HG03378 (cell line): ENCODE data around the gene OPA3.
"Not testable (repeated sequence)": the region's sequence is repeated elsewhere in the genome, so short reads cannot be mapped to it uniquely, and the experiment has no call there.

ENCODE experiments used
- ATAC-seq: cut with Tn5 transposase; IDR thresholded peaks from one replicate; pipeline ENCODE4 v1.9.1; 2021; ENCODE audit warnings: mild to moderate bottlenecking, moderate library complexity; ENCODE audit not compliant: unreplicated experiment

OPA3 gene

GRCh38 chr19:45523642-45524256 is 60.9 kb downstream of the OPA3 start:
- peak; percentile 78 for ATAC-seq

GRCh38 chr19:45522010-45522941 is 62.3 kb downstream of the OPA3 start:
- no peak for ATAC-seq

DNA sequence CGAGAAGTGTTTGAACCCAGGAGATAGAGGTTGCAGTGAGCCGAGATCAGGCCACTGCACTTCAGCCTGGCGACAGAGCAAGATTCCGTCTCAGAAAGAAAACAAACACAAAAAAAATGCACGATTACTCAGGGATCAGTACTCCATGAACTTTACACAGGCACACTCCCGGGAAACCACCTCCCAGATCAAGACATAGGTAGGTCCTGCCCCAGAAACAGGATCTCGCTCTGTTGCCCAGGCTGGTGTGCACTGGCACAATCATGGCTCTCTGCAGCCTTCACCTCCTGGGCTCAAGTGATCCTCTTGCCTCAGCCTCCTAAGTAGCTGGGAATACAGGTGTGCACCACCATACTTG is 66.2 kb downstream of the OPA3 start:
- ATAC-seq, result no peak

DNA sequence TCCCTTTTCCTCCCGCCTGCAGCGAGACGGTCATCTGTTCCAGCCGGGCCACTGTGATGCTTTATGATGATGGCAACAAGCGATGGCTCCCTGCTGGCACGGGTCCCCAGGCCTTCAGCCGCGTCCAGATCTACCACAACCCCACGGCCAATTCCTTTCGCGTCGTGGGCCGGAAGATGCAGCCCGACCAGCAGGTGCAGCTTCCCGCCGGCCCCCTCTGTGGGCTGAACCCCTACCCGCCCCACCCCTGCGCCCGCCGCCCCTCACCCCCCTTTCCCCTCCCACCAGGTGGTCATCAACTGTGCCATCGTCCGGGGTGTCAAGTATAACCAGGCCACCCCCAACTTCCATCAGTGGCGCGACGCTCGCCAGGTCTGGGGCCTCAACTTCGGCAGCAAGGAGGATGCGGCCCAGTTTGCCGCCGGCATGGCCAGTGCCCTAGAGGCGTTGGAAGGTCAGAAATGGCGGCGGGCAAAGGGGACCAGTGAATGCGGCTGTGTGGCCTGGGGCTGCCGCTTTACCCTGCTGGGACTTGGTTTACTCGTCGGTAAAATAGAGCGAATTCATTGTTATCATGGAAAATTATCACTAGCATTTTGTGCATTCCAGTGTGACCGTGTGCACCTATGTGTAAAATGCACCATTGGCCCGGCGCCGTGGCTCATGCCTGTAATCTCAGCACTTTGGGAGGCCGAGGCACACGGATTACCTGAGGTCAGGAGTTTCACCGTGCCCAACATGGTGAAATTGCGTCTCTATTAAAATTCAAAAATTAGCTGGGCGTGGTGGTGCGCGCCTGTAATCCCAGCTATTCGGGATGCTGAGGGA is 66.7 kb downstream of the OPA3 start:
- ATAC-seq, result no peak

GRCh38 chr19:45517238-45517637 is 67.4 kb downstream of the OPA3 start:
- ATAC-seq, result no peak

DNA sequence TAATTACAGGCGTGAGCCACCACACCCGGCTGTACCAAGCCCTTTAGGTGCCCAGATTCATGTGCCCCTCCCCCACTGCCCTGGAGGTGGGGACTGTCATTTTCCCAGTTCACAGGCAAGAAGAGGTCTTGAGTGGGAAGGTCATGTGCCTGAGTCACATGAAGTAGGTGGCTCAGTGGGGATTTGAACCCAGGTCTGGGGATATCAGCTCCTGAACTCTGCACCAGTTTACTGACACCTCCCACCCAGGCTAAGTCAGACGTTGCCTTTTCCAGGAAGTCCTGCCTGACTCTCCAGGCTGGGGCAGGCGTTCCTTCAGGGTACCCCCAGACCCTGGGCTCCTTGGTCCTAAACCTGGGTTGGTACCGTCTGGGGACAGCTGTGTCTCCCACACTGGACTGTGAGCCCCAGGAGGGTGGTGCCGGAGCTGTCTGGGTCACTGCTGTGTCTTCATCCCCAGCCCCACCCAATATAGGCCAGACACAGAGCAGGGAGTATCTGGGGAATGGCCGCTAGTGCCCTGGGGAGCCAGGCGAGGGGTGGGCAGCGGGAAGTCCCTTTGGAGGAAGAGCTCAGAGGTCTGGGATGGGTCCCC is 68.7 kb downstream of the OPA3 start:
- no peak for ATAC-seq

- ATAC-seq, result no peak
Observed at GRCh38 chr19:45515081-45515624, 69.4 kb downstream of the OPA3 start.

DNA sequence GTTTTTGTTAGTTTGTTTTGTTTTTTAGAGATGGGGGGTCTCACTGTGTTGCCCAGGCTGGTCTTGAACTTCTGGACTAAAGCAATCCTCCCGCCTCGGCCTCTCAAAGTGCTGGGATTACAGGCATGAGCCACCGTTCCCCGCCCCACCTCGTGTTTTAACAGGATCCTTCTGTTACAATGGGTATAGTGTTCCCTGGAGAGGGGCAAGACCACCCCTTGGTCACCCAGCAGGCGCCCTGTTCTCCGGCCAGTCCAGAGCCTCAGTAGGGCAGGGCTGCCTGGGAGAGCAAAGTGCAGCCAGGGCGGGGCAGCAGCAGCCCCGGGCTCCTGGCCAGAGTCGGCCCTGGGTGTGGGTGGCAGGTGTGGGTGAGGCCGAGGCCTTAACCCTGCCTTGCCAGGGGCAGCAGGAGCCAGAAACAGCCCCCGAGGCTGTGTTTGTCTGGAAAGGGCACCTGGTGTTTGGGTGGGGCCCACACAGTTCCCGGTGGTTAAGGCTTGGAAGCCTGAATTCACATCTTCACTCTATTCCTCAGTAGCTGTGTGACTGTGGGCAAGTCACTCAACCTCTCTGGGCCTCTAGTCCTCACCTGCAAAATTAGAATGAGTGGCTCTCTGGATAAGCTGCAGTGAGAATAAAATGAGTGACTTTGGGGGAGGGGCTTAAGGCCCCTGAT is 70.1 kb downstream of the OPA3 start:
- ATAC-seq, result no peak

DNA sequence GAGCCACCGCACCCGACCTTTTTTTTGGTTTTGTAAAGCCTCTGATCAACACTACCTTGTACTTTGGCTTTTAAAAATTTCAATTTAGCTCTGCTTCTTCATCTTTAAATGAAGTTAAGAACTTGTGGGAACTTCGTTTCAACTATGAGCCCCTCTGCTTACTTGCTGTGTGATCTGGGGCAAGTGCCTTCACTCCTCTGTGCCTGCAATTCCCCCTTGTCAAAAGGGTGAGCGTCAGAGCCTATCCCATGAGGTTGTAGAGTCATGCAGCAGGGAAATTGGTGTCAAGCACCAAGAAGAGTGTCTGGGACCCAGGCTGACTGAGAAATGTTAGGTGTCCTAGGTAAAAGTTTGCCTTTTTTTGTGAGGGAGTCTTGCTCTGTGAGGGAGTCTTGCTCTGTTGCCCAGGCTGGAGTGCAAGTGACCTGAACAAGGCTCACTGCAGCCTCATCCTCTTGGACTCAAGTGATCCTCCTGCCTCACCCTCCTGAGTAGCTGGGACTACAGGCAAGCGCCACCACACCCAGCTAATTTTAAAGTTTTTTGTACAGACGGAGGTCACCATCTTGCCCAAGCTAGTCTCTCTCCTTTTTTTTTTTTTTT is 71.6 kb downstream of the OPA3 start:
- no peak for ATAC-seq

DNA sequence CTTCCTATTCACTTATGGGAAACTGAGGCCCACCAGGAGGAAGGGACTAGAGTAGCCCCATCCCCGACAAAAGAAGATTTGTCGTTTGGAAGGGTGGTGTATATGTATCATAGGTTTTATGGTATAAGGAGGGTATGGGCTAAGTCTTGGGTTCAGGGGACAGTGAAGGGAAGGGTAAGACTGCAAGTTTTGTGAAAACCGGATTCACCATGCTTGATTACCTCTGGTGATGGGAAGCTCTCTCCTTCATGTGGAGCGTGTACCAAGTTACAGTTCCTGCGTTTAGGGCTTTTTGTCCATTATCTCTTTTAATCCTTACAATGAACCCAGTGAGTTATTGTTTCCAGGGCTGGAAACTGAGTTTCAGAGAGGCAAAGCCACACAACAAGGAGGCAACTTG is 73.5 kb downstream of the OPA3 start:
- ATAC-seq, result no peak

DNA sequence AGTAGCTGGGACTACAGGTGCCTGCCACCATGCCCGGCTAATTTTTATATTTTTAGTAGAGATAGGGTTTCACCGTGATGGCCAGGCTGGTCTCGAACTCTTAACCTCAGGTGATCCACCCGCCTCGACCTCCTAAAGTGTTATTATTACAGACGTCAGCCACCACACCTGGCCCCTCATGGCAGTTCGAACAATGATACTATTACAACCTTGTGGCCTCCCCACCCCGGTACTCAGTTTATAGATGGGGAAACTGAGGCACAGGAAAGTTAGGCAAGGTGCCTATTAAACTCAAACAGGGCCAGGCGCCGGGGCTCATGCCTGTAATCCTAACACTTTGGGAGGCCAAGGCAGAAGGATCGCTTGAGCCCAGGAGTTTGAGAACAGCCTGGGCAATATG is 74.2 kb downstream of the OPA3 start:
- ATAC-seq, result not testable (repeated sequence)

- ATAC-seq, result no peak
Observed at GRCh38 chr19:45509692-45510015, 74.9 kb downstream of the OPA3 start.

- no peak for ATAC-seq
Observed at GRCh38 chr19:45508861-45509691, 75.5 kb downstream of the OPA3 start.

DNA sequence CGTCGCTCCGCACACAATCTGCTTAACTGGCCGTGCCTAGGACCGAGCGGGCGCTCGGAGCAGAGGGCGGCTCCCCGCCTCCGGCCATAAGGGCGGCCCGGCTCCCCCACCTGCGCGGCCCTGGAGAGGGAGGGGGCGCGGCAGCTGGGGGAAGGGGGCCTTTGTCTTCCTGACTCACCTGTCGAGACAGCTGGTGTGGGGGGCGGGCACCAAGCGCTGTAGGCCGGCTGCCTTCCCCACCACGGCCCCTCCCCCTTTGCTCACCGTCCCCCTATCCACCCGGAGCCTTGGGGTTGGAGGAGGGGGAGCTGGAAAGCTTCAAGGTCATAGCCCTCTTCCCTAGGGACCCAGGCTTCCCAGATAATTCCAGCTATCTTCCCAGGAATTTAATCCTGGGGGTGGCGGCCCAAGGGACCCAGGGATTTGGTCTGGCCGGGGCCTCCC is 76.2 kb downstream of the OPA3 start:
- ATAC-seq, result no peak

GRCh38 chr19:45507872-45508416 is 76.7 kb downstream of the OPA3 start:
- no peak for ATAC-seq

- peak; percentile 47 for ATAC-seq
Observed at GRCh38 chr19:45506989-45507871, 77.4 kb downstream of the OPA3 start, which contains the start of gene VASP. VASP (plus strand) TSS chr19:45507479; CDS start chr19:45507772, 293 bp downstream.

DNA sequence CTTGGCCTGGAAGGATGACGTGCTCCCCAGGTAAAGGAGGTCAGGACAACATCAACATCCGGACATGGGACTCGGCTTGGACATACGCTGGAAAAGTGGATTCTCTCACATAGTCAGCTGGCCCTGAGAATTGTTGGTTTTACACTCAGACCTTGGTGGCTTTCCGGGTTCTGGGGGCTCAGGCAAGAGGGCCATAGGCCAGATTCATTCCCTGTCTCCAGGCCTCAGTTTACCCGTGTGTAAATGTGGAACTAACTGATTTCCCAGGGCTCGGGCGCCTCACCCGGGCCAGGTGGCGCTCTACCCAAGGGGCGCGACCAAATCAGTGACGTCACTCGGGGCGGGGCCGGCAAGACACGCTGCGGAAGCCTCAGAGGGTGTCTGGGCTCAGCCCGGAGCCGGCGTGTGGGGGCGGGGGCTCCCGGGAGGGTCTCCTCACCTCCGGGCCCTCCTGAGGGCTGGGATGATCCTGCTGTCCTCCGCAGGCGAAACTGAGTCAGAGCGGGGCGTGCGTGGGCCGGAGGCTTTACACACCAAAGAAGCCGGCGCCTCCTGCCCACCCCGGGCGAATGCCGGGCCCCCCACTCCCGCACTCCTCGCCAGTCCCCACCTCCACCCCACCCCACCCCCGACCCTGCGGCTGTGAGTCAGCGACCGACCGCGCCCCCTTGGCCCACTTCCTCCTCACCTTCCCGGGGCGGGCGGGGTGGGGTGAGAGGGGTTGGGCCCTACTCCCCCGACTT is 78.2 kb downstream of the OPA3 start:
- ATAC-seq, result peak; percentile 52
